GM12865 (cell line): ENCODE measurements around the gene BPIFB3.

Experiments
- DNase-seq: peaks from one replicate; pipeline ENCODE4 v3.0.0; 2010; ENCODE audit warnings: low read depth
- H3K4me3 ChIP-seq: 2 replicates; pipeline ENCODE4 v1.5.1; 2011; ENCODE audit warnings: mild to moderate bottlenecking, low read depth, low read length, control low read depth
- CTCF ChIP-seq: IDR thresholded peaks from 2 replicates; pipeline ENCODE4 v1.5.1; 2011; ENCODE audit warnings: low read length, control low read depth, low read depth, inconsistent platforms; ENCODE audit not compliant: insufficient read depth; ENCODE audit errors: missing control alignments

The BPIFB3 gene

GRCh38 chr20:33016581-33017109 is 37.1 kb upstream of the BPIFB3 start:
- no peak overlapping the region for H3K4me3 ChIP-seq
- DNase-seq = no peak
- TF ChIP-seq CTCF = no peak

- H3K4me3 ChIP-seq = no peak overlapping the region
- no peak for DNase-seq
These were observed 36.2 kb upstream of the BPIFB3 start for GRCh38 chr20:33017542-33017941.

GRCh38 chr20:33018169-33018931 is 35.4 kb upstream of the BPIFB3 start:
- DNase-seq = no peak
- H3K4me3 ChIP-seq = no peak overlapping the region
- TF ChIP-seq CTCF = no peak

More at GRCh38 chr20:33017542-33017941, 36.2 kb upstream of the BPIFB3 start:
- no peak for TF ChIP-seq CTCF

GRCh38 chr20:33019465-33020277 is 34.0 kb upstream of the BPIFB3 start:
- no peak for DNase-seq
- TF ChIP-seq CTCF = no peak

GRCh38 chr20:33020278-33021161 is 33.2 kb upstream of the BPIFB3 start:
- H3K4me3 ChIP-seq = no peak overlapping the region
- DNase-seq = no peak
- TF ChIP-seq CTCF = no peak

More at GRCh38 chr20:33019465-33020277, 34.0 kb upstream of the BPIFB3 start:
- no peak overlapping the region for H3K4me3 ChIP-seq

- no peak for DNase-seq
- H3K4me3 ChIP-seq = no peak overlapping the region
- TF ChIP-seq CTCF = no peak
These were observed 31.8 kb upstream of the BPIFB3 start for GRCh38 chr20:33021879-33022278.
